GM18519 (cell line): ENCODE results near the gene MICU1.
"Not testable (repeated sequence)": the region's sequence is repeated elsewhere in the genome, so short reads cannot be mapped to it uniquely, and the experiment has no call there.

Experiments
- ATAC-seq: cut with Tn5 transposase; IDR thresholded peaks from one replicate; pipeline ENCODE4 v1.9.1; 2021; ENCODE audit warnings: mild to moderate bottlenecking, moderate library complexity; ENCODE audit not compliant: unreplicated experiment, low FRiP score

The MICU1 gene

GRCh38 chr10:72334196-72334824 lies 291.6 kb downstream of the MICU1 start:
- no peak for ATAC-seq

GRCh38 chr10:72333112-72334015 lies 292.5 kb downstream of the MICU1 start:
- no peak for ATAC-seq

GRCh38 chr10:72332423-72333111 lies 293.3 kb downstream of the MICU1 start:
- no peak for ATAC-seq

- ATAC-seq, result no peak
Measured at GRCh38 chr10:72331575-72332422, 294.1 kb downstream of the MICU1 start.

- ATAC-seq, result no peak
Measured at GRCh38 chr10:72330069-72330426, 295.8 kb downstream of the MICU1 start.

GRCh38 chr10:72329290-72330068 lies 296.4 kb downstream of the MICU1 start:
- no peak for ATAC-seq

GRCh38 chr10:72328829-72329204 lies 297.1 kb downstream of the MICU1 start:
- ATAC-seq, result no peak

GRCh38 chr10:72328045-72328828 lies 297.6 kb downstream of the MICU1 start:
- no peak for ATAC-seq

- ATAC-seq, result not testable (repeated sequence)
Measured at GRCh38 chr10:72326665-72327603, 298.9 kb downstream of the MICU1 start.

- ATAC-seq, result not testable (repeated sequence)
Measured at GRCh38 chr10:72325243-72326175, 300.4 kb downstream of the MICU1 start.

- ATAC-seq, result no peak
Measured at GRCh38 chr10:72323771-72324191, 302.1 kb downstream of the MICU1 start.

GRCh38 chr10:72323108-72323749 lies 302.6 kb downstream of the MICU1 start:
- no peak for ATAC-seq

- ATAC-seq, result no peak
Measured at GRCh38 chr10:72322280-72323058, 303.4 kb downstream of the MICU1 start.

GRCh38 chr10:72322030-72322279 lies 303.9 kb downstream of the MICU1 start:
- ATAC-seq, result no peak

GRCh38 chr10:72321248-72322029 lies 304.4 kb downstream of the MICU1 start:
- ATAC-seq, result no peak
